IPS-15b (cell line): ENCODE measurements around the gene NCF4.

Experiments used
- H3K27me3 ChIP-seq: one replicate; pipeline ENCODE4 v1.6.1; 2013; ENCODE audit warnings: low read length; ENCODE audit not compliant: control insufficient read depth, insufficient read depth
- H3K36me3 ChIP-seq: one replicate; pipeline ENCODE4 v1.6.1; 2013; ENCODE audit warnings: low read length; ENCODE audit not compliant: control insufficient read depth, insufficient read depth
- H3K4me1 ChIP-seq: one replicate; pipeline ENCODE4 v1.6.1; 2013; ENCODE audit warnings: mild to moderate bottlenecking, low read length; ENCODE audit not compliant: control insufficient read depth, insufficient read depth
- H3K4me3 ChIP-seq: one replicate; pipeline ENCODE4 v1.5.1; 2013; ENCODE audit warnings: low read depth, low read length
- H3K9ac ChIP-seq: one replicate; pipeline ENCODE4 v1.6.1; 2013; ENCODE audit warnings: low read depth, mild to moderate bottlenecking, low read length
- H3K9me3 ChIP-seq: one replicate; pipeline ENCODE4 v1.6.1; 2013; ENCODE audit warnings: mild to moderate bottlenecking, low read length; ENCODE audit not compliant: control insufficient read depth, insufficient read depth

NCF4 gene

DNA sequence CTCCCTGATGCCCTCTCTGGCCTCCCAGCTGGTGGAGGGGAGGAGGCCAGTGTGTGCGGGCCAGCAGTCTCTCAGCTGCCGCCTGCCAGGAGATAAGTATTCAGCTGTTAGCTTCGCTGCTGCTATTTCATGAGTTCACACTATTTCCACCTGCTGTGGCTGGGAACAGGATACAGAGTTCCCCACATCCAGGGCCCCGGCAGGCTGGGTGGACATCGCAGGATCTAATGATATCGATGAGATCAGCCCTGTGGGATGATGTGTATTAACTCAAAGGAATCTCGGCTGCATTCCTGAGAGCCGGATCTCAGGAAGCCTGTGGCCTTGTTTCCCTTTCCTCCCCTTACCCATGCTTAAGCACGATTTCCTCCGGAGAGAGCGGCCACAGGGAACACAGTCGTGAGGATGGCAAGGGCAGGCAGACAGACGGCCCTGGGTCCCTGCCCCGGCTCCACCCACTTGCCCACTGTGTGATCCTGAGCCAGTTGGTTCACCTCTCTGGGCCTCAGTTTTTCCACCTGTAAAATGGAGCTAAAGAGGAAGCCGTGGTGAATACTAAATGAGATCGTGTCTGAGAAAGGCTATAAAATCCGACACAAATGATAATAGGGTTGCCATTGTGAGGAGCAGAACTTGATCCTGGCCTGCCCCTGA is 37.5 kb upstream of the NCF4 start:
- Histone ChIP-seq H3K36me3 (no peaks in the 10 kb centered on the region), H3K4me3 (no peak overlapping the region)

GRCh38 chr22:36824655-36825054 is 36.2 kb upstream of the NCF4 start:
- no peaks in the 10 kb centered on the region for H3K4me1 ChIP-seq

More for the DNA sequence above, 37.5 kb upstream of the NCF4 start:
- Histone ChIP-seq H3K27me3 (peaks cover 10% of the 10 kb centered on the region), H3K9ac (no peak overlapping the region), H3K4me1 (no peaks in the 10 kb centered on the region), H3K9me3 (no peaks in the 10 kb centered on the region)

DNA sequence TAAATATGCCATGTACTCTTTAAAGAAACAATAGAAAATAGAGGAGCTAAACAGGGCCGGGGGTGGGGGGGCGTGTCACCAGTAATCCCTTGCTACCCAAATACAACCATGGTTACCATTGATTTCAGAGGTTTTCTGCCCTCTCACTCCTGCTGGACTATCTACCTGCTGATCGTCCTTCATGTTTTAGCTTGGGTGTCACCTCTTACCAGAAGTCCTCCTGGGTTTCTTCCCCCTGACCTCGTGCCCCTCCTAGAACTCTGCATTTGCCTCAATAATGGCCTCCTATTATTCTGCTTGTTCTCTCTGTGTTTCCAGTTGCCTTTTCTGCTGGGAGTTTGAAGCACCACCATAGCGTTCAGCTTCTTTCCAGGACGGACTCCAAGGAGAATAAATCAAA is 34.5 kb upstream of the NCF4 start:
- Histone ChIP-seq H3K9me3 (no peaks in the 10 kb centered on the region), H3K4me1 (no peaks in the 10 kb centered on the region), H3K9ac (no peak overlapping the region), H3K36me3 (no peaks in the 10 kb centered on the region), H3K27me3 (no peaks in the 10 kb centered on the region), H3K4me3 (no peak overlapping the region)

More at GRCh38 chr22:36824655-36825054, 36.2 kb upstream of the NCF4 start:
- no peak overlapping the region for H3K9ac ChIP-seq
- peaks cover 3% of the 10 kb centered on the region for H3K27me3 ChIP-seq
- no peaks in the 10 kb centered on the region for H3K36me3 ChIP-seq
- no peak overlapping the region for H3K4me3 ChIP-seq
- no peaks in the 10 kb centered on the region for H3K9me3 ChIP-seq

GRCh38 chr22:36828815-36829214 is 32.0 kb upstream of the NCF4 start:
- Histone ChIP-seq H3K36me3 (no peaks in the 10 kb centered on the region), H3K4me1 (no peaks in the 10 kb centered on the region), H3K9me3 (no peaks in the 10 kb centered on the region), H3K4me3 (no peak overlapping the region), H3K27me3 (peaks cover 2% of the 10 kb centered on the region), H3K9ac (no peak overlapping the region)

DNA sequence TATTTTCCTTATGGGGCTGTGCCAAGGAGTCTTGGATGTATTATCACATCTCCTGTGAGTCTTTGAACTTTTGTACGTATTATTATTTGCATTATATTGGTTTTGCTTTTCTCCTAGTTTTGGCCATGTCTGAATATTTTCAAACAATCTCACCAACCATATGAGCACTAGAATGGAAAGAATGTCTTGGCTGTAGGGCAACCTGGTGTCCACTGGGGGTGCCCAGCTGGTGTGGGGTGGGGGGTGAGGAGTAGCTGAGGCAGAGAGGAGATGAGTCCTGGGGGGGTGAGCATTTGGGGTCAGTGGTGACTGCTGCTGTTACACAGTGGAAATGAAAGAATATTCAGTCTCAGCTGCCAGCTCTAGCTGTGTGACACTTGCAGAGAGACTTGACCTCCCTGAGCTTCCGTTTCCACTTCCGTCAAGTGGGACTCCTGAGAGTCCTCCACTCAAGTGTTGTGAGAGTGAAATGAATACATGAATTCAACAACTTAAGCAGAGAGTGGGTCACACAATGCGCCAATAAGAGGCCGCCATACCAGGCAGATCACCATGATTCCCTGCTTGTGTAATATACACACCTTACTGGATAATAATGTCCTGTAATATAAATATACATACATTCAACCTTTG is 31.3 kb upstream of the NCF4 start:
- Histone ChIP-seq H3K9me3 (no peaks in the 10 kb centered on the region), H3K36me3 (no peaks in the 10 kb centered on the region), H3K27me3 (peaks cover 2% of the 10 kb centered on the region), H3K4me3 (no peak overlapping the region), H3K9ac (no peak overlapping the region), H3K4me1 (no peaks in the 10 kb centered on the region)

DNA sequence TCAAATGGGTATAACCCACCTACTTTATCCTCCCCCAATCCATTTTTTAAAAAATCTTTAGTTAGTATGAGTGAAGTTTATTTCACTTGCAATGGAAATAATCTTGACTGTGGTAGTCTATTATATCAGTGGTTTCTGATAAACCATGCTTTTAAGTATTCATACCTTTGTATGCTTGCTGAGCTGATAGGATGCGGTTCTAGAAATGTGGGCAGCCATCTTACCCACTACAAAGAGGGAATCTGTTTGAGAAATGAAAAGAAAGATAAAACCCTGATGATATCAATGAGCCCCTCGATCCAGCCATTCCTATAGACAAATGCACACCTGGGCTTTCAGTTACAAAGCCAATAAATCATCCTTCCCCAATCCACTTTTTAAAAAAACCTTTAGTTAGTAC is 30.2 kb upstream of the NCF4 start:
- no peaks in the 10 kb centered on the region for H3K4me1 ChIP-seq
- H3K27me3 ChIP-seq, result peaks cover 2% of the 10 kb centered on the region
- H3K36me3 ChIP-seq, result no peaks in the 10 kb centered on the region
- H3K9ac ChIP-seq, result no peak overlapping the region
- no peak overlapping the region for H3K4me3 ChIP-seq
- H3K9me3 ChIP-seq, result no peaks in the 10 kb centered on the region

DNA sequence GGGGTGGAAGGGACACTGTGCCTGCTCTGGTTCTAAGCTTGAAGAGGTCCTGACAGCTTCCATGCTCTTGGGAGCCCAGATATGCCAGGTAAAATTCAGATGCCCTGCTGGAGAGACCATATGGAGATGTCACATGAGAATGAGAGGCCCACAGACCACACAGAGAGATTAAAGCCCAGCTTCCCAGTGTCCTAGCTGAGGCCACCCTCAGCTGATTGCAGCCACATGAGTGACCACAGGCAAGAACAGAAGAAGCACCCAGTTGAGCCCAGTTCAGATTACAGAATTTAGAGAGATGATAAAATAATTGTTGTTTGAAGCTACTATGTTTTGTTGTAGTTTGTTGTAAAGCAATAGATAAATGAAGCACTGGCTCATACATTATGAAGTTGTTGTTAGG is 29.6 kb upstream of the NCF4 start:
- H3K4me3 ChIP-seq, result no peak overlapping the region
- no peak overlapping the region for H3K9ac ChIP-seq
- no peaks in the 10 kb centered on the region for H3K4me1 ChIP-seq
- peaks cover 2% of the 10 kb centered on the region for H3K27me3 ChIP-seq
- no peaks in the 10 kb centered on the region for H3K9me3 ChIP-seq
- no peaks in the 10 kb centered on the region for H3K36me3 ChIP-seq

DNA sequence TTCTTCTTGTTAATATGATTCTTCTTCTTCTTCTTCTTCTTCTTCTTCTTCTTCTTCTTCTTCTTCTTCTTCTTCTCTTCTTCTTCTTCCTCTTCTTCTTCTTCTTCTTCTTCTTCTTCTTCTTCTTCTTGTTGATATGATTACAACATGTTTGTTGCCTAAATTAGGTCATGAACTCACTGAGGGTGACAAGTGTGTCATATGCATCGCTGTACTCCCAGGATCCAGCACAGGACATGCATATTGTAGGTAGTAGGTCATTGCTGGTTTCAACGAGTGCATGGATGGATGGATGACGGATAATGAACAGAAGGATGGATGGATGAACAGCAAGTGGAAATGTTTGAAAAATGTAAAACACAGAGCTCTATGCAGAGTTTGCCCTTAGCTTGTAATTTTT is 29.1 kb upstream of the NCF4 start:
- H3K36me3 ChIP-seq, result no peaks in the 10 kb centered on the region
- no peak overlapping the region for H3K4me3 ChIP-seq
- H3K4me1 ChIP-seq, result no peaks in the 10 kb centered on the region
- peaks cover 2% of the 10 kb centered on the region for H3K27me3 ChIP-seq
- H3K9me3 ChIP-seq, result no peaks in the 10 kb centered on the region
- no peak overlapping the region for H3K9ac ChIP-seq

GRCh38 chr22:36833073-36833472 is 27.7 kb upstream of the NCF4 start:
- Histone ChIP-seq H3K36me3 (no peaks in the 10 kb centered on the region), H3K27me3 (peaks cover 2% of the 10 kb centered on the region), H3K4me1 (no peaks in the 10 kb centered on the region), H3K4me3 (no peak overlapping the region), H3K9ac (no peak overlapping the region), H3K9me3 (peaks cover 2% of the 10 kb centered on the region)

DNA sequence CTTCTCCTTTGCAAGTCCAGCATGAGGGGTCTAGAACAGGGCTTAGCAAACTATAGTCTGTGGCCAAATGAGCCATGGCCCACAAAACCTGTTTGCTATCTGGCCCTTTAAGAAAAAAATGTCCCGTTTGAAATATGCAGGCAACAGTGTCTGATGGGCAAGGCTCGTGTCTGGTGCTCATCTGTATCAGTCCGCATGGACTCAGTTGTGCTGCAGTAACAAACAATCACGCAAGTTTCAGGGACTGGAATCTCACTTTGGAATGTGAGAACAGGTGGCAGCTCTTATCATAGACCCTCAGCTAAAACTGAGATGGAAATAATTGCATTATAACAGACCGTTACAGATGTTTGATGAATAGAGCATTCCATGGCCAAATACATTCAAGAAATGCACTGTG is 24.9 kb upstream of the NCF4 start:
- Histone ChIP-seq H3K9ac (no peak overlapping the region), H3K4me3 (no peak overlapping the region), H3K4me1 (no peaks in the 10 kb centered on the region), H3K36me3 (no peaks in the 10 kb centered on the region), H3K27me3 (peaks cover 2% of the 10 kb centered on the region), H3K9me3 (peaks cover 4% of the 10 kb centered on the region)

DNA sequence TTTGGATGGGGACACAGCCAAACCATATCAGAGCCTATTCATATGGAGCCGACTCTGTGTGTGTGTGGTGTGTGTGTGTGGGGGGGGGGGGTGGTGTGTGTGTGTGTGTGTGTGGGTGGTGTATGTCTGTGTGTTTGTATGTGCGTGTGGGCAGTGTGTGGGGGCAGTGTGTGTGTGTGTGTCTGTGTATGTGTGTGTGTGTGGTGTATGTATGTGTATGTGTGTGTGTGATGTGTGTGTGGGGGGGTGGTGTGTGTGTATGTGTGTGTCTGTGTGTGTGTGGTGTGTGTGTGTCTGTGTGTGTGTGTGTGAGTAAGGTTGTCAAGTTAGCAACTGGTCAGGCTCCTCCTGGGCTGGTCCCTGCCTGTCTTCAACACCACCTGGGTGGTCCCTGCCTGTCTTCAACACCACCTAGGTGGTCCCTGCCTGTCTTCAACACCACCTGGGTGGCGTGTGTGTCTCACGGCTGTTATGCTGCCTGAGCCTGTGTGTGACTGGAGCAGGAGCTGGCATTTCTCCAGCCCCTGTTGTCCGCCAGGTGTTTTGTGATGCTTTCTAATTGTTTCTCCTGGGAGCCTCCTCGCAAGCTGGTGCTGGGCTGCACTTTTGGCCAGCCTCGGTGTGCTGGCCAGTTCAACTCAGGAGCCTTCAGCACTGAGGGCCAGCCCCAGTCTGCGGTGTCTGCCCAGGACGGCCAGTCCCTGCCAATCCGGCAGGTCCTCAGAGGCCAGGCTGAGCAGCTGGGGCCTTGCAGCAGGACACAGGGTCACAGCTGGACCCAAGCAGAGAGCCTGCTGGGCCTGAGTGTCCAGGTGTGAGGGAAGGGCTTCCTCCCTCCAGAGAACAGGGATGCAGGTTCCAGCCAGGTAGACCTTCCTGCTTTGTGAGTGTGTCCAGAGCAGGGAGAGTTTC is 22.4 kb upstream of the NCF4 start:
- Histone ChIP-seq H3K4me3 (no peak overlapping the region), H3K9ac (no peak overlapping the region), H3K9me3 (peaks cover 4% of the 10 kb centered on the region), H3K27me3 (no peaks in the 10 kb centered on the region), H3K36me3 (no peaks in the 10 kb centered on the region), H3K4me1 (no peaks in the 10 kb centered on the region)
